Spleen (tissue), 7 donors: ENCODE results near the gene IL1RL2.

Experiments used
- CTCF ChIP-seq, 11 experiments: fragments of 200-600 bp in 7 of 11; fragments of 450-650 bp in 4 of 11; sonication (generic) in 4 of 11; IDR thresholded peaks in 8 of 11; conservative IDR thresholded peaks in 3 of 11; 1 replicate in 7 of 11; 2 replicates in 4 of 11; pipeline versions ENCODE4 v1.4.0 to v1.8.0; 2016 to 2021; ENCODE audit warnings: antibody characterized with exemption in 11 of 11, inconsistent platforms in 4 of 11, mild to moderate bottlenecking in 1 of 11
- POLR2AphosphoS5 ChIP-seq, 3 donors: sonication (generic); formaldehyde crosslinking; IDR thresholded peaks; one replicate each; pipeline ENCODE4 v1.5.1; 2017; ENCODE audit warnings: antibody characterized with exemption in 3 of 3
- donor health status: DM: no; HTN: no; CAD: no; lungs with moderate emphysema.
- donor health status: DM: no; HTN: no; CAD: no.
- donor health status: DM: no; HTN: no; CAD: no.

GRCh38 chr2:102179061-102179460 lies 7.8 kb upstream of the IL1RL2 start:
- TF ChIP-seq CTCF (IDR thresholded peaks at IDR 0.05 in 8 of 11, conservative IDR thresholded peaks at IDR 0.05 in 3 of 11) (no peak), POLR2AphosphoS5 (IDR thresholded peaks at IDR 0.05) (peak in 1 of 3 donors; percentile 8)
